Endothelial cell (in vitro differentiated cells): ENCODE data around the gene METTL15. TPM values are rescaled to one million over a fixed set of nuclear protein-coding genes. Genes with fewer than 3 reads are reported as not detected.

ENCODE experiments used
- DNase-seq: peaks from one replicate; pipeline ENCODE4 v3.0.0; 2021; ENCODE audit warnings: low spot score
- H3K27ac Mint-ChIP-seq: one replicate; pipeline ENCODE4 v1.8.0; 2021; ENCODE audit warnings: mixed read lengths, inconsistent platforms; ENCODE audit not compliant: unreplicated experiment
- H3K27me3 Mint-ChIP-seq: one replicate; pipeline ENCODE4 v1.8.0; 2021; ENCODE audit warnings: mild to moderate bottlenecking, moderate library complexity, mixed read lengths, inconsistent platforms; ENCODE audit not compliant: unreplicated experiment
- H3K36me3 Mint-ChIP-seq: one replicate; pipeline ENCODE4 v1.8.0; 2021; ENCODE audit warnings: mild to moderate bottlenecking, low read depth, mixed read lengths, inconsistent platforms; ENCODE audit not compliant: unreplicated experiment
- H3K4me1 Mint-ChIP-seq: one replicate; pipeline ENCODE4 v1.8.0; 2021; ENCODE audit warnings: mild to moderate bottlenecking, mixed read lengths, inconsistent platforms; ENCODE audit not compliant: unreplicated experiment
- H3K4me3 Mint-ChIP-seq: one replicate; pipeline ENCODE4 v1.8.0; 2021; ENCODE audit warnings: mild to moderate bottlenecking, mixed read lengths, inconsistent platforms; ENCODE audit not compliant: unreplicated experiment
- H3K9me3 Mint-ChIP-seq: one replicate; pipeline ENCODE4 v1.8.0; 2021; ENCODE audit warnings: mixed read lengths, inconsistent platforms; ENCODE audit not compliant: unreplicated experiment
- long read RNA-seq: library from polyadenylated mRNA; unstranded; transcript quantifications from one replicate; pipeline ENCODE4 v2.0.0, GENCODE V29; 2020; ENCODE audit not compliant: unreplicated experiment
- total RNA-seq: library from RNA; stranded (reverse); fragmentation: NEBNext Ultra II Directional; extraction: Animal tissue kit (Norgen Biotek cat#: 25700); gene quantifications from one replicate; pipeline ENCODE4 v1.2.1, GENCODE V29; 2021; ENCODE audit not compliant: unreplicated experiment
- TF ChIP-seq, protein P1 (sequence below): fragments of 200-600 bp; sonication (generic); IDR thresholded peaks from one replicate; pipeline ENCODE4 v1.5.0; 2021; ENCODE audit warnings: antibody characterized with exemption; ENCODE audit not compliant: unreplicated experiment

The METTL15 gene, protein sequence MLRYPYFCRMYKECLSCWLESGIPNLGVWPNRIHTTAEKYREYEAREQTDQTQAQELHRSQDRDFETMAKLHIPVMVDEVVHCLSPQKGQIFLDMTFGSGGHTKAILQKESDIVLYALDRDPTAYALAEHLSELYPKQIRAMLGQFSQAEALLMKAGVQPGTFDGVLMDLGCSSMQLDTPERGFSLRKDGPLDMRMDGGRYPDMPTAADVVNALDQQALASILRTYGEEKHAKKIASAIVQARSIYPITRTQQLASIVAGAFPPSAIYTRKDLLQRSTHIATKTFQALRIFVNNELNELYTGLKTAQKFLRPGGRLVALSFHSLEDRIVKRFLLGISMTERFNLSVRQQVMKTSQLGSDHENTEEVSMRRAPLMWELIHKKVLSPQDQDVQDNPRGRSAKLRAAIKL
- 8.8 TPM for total RNA-seq
- long read RNA-seq, partial matches to known transcripts, result 0 of 3 reads
- long read RNA-seq, other reads (novel, unspliced or antisense), result 3 of 3 reads

DNA sequence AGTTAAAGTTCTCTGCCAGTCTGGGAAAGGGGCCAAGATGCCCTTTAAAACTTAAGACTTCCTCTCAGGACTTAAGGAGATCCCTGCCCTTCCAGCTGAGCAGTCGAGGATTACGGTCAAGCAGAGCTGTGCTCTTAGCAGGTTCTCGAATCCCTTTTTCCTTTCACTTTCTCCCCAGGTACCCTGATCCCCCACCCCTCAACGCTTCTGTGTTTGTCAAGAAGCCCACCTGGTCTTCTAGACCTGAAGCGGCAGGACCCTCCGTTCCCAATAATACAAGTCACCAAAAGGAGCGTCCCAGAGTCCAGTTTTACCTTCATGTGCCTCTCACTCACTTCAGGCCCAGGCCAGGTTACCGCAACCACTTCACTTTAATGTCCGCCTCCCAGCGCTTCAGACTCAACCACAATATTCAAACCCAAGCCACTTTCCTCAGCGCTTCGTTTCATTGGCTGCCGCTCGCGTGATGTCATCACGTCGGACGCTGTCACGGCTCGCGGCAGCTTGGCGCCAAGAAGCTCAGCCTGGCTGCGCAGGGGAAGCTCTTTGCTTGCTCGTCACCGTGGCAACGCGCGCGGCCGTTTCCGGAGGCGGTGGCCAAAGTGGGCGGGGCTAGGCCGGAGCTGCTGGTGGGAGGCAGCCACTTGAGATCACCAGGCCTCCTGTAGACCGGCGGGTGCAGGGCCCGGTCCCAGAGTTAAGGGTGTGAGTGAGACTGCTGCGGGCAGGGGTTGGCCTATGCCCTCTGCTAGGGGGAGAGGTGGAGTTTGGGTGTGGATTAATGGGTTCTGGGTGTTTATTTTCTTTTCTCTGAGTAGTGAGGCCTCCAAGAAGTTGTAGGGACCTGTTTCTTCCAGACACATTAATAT is at the start of gene METTL15, which contains the start of gene KIF18A:
TSS of gene METTL15 (plus strand) at position 639 of the 869 bp plus-strand sequence. CDS start 4,947 bp downstream, outside the sequence.
TSS of gene KIF18A (minus strand) at position 407 of the 869 bp plus-strand sequence. CDS start 10,209 bp downstream, outside the sequence.
- peaks cover 12% of the 10 kb centered on the region for H3K27me3 Mint-ChIP-seq
- peak within 1 kb of the TSS; percentile 99 for H3K4me3 Mint-ChIP-seq
- H3K36me3 Mint-ChIP-seq, result no peaks in the 10 kb centered on the region
- no peaks in the 10 kb centered on the region for H3K9me3 Mint-ChIP-seq
- peaks cover 23% of the 10 kb centered on the region for H3K4me1 Mint-ChIP-seq
- TF ChIP-seq, protein P1, sequence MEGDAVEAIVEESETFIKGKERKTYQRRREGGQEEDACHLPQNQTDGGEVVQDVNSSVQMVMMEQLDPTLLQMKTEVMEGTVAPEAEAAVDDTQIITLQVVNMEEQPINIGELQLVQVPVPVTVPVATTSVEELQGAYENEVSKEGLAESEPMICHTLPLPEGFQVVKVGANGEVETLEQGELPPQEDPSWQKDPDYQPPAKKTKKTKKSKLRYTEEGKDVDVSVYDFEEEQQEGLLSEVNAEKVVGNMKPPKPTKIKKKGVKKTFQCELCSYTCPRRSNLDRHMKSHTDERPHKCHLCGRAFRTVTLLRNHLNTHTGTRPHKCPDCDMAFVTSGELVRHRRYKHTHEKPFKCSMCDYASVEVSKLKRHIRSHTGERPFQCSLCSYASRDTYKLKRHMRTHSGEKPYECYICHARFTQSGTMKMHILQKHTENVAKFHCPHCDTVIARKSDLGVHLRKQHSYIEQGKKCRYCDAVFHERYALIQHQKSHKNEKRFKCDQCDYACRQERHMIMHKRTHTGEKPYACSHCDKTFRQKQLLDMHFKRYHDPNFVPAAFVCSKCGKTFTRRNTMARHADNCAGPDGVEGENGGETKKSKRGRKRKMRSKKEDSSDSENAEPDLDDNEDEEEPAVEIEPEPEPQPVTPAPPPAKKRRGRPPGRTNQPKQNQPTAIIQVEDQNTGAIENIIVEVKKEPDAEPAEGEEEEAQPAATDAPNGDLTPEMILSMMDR, result no peak
- peak; percentile 100 for DNase-seq
- H3K27ac Mint-ChIP-seq, result peak within 1 kb of the TSS; percentile 99

DNA sequence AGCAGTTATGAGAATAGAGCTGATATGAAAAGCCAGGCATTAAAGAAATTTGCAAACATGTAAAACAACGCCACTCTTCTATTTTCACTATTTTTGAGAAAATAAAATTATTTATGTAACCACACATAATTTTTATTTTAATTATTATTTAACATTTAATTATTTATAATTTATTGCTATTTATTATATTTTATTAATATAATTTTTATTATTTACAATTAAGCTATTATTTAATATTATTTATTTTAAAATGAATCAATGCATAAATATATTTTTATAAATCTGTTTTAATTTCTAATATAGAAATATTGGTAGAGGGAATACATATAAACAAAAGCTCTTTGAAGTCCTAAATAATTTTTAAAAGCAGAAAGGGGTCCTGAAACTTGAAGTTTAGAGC is 36.9 kb upstream of the METTL15 start:
- TF ChIP-seq, protein P1, result no peak
- no peaks in the 10 kb centered on the region for H3K9me3 Mint-ChIP-seq
- no peaks in the 10 kb centered on the region for H3K27me3 Mint-ChIP-seq
- no peaks in the 10 kb centered on the region for H3K36me3 Mint-ChIP-seq
- H3K4me1 Mint-ChIP-seq, result peaks cover 4% of the 10 kb centered on the region
- DNase-seq, result no peak
- no peak overlapping the region for H3K27ac Mint-ChIP-seq
- no peak overlapping the region for H3K4me3 Mint-ChIP-seq

GRCh38 chr11:28072321-28072720 is 35.9 kb upstream of the METTL15 start:
- TF ChIP-seq, protein P1, result no peak
- Mint-ChIP-seq H3K36me3 (no peaks in the 10 kb centered on the region), H3K27ac (no peak overlapping the region), H3K27me3 (no peaks in the 10 kb centered on the region), H3K4me3 (no peak overlapping the region), H3K4me1 (peaks cover under 1% of the 10 kb centered on the region), H3K9me3 (no peaks in the 10 kb centered on the region)
- DNase-seq, result no peak

GRCh38 chr11:28077521-28077920 is 30.7 kb upstream of the METTL15 start:
- TF ChIP-seq, protein P1, result no peak
- H3K27me3 Mint-ChIP-seq, result no peaks in the 10 kb centered on the region
- no peaks in the 10 kb centered on the region for H3K9me3 Mint-ChIP-seq
- H3K4me3 Mint-ChIP-seq, result no peak overlapping the region
- no peak overlapping the region for H3K27ac Mint-ChIP-seq
- H3K4me1 Mint-ChIP-seq, result no peaks in the 10 kb centered on the region
- no peak for DNase-seq
- no peaks in the 10 kb centered on the region for H3K36me3 Mint-ChIP-seq
